HepG2 (cell line): ENCODE data around the gene RAB3D. TPM values are rescaled to one million over a fixed set of nuclear protein-coding genes. Genes with fewer than 3 reads are reported as not detected.
A peak's percentile ranks its signal among the peaks of the same experiment; 100 is the strongest.

ENCODE experiments used
- BORCS8-MEF2B ChIP-seq: sonication (generic); formaldehyde crosslinking; IDR thresholded peaks from 2 replicates; pipeline ENCODE4 v1.8.0; 2022; ENCODE audit warnings: mild to moderate bottlenecking, missing genetic modification reagents
- CREB3 ChIP-seq: sonication (generic); formaldehyde crosslinking; IDR thresholded peaks from 2 replicates; pipeline ENCODE4 v1.5.0; 2020; ENCODE audit warnings: missing genetic modification reagents
- ETV5 ChIP-seq: IDR thresholded peaks from 2 replicates; pipeline ENCODE4 v1.6.1; 2018; ENCODE audit warnings: missing biosample characterization, missing genetic modification reagents, inconsistent platforms, borderline replicate concordance
- FOXK2 ChIP-seq: fragments of 450-650 bp; IDR thresholded peaks from 2 replicates; pipeline ENCODE4 v1.6.1; 2016
- JDP2 ChIP-seq: sonication (generic); formaldehyde crosslinking; IDR thresholded peaks from 2 replicates; pipeline ENCODE4 v1.8.1; 2022; ENCODE audit warnings: missing genetic modification reagents, borderline replicate concordance
- KMT2B ChIP-seq: IDR thresholded peaks from 2 replicates; pipeline ENCODE4 v1.6.1; 2016; ENCODE audit warnings: missing genetic modification reagents, missing compliant biosample characterization
- LCORL ChIP-seq, 2 experiments: fragments of 450-650 bp in 1 of 2; sonication (generic) in 1 of 2; formaldehyde crosslinking in 1 of 2; IDR thresholded peaks; 2 replicates each; pipeline versions ENCODE4 v1.5.0 to v1.6.1; 2017 to 2020; ENCODE audit warnings: antibody characterized with exemption in 1 of 2, missing genetic modification reagents in 1 of 2
- NFYC ChIP-seq: IDR thresholded peaks from 2 replicates; pipeline ENCODE4 v1.6.1; 2016; ENCODE audit warnings: missing genetic modification reagents, missing compliant biosample characterization
- RFXAP ChIP-seq: sonication (generic); formaldehyde crosslinking; IDR thresholded peaks from 2 replicates; pipeline ENCODE4 v1.4.0; 2020; ENCODE audit warnings: missing genetic modification reagents, borderline replicate concordance
- SETDB1 ChIP-seq: sonication (generic); formaldehyde crosslinking; IDR thresholded peaks from 2 replicates; pipeline ENCODE4 v1.5.1; 2020; ENCODE audit warnings: missing genetic modification reagents, mild to moderate bottlenecking, borderline replicate concordance
- SIX4 ChIP-seq: sonication (generic); formaldehyde crosslinking; IDR thresholded peaks from 2 replicates; pipeline ENCODE4 v1.4.0; 2020; ENCODE audit warnings: missing genetic modification reagents
- SP140L ChIP-seq: sonication (generic); formaldehyde crosslinking; IDR thresholded peaks from 2 replicates; pipeline ENCODE4 v1.4.0; 2020; ENCODE audit warnings: missing genetic modification reagents, borderline replicate concordance
- ZBED4 ChIP-seq: sonication (generic); formaldehyde crosslinking; IDR thresholded peaks from 2 replicates; pipeline ENCODE4 v1.4.0; 2020; ENCODE audit warnings: missing genetic modification reagents, borderline replicate concordance
- ZEB1 ChIP-seq: IDR thresholded peaks from 2 replicates; pipeline ENCODE4 v1.6.1; 2012; ENCODE audit warnings: mild to moderate bottlenecking, low read depth, inconsistent platforms; ENCODE audit not compliant: insufficient replicate concordance
- ZKSCAN1 ChIP-seq: fragments of 150-350 bp; IDR thresholded peaks from 2 replicates; pipeline ENCODE4 v1.6.1; 2014; ENCODE audit warnings: low read length
- ZNF142 ChIP-seq: sonication (generic); formaldehyde crosslinking; IDR thresholded peaks from 2 replicates; pipeline ENCODE4 v1.4.0; 2020; ENCODE audit warnings: missing genetic modification reagents
- ZNF367 ChIP-seq: sonication (generic); formaldehyde crosslinking; IDR thresholded peaks from 2 replicates; pipeline ENCODE4 v1.4.0; 2020; ENCODE audit warnings: missing genetic modification reagents, borderline replicate concordance
- polyA plus RNA-seq, 8 experiments: library from polyadenylated mRNA; depleted of rRNA in 3 of 8; stranded (reverse) in 7 of 8; unstranded in 1 of 8; fragments of >200 nt; fragmentation: Illumina TruSeq in 4 of 8; extraction: Trizol in 4 of 8; gene quantifications; 2 replicates each; pipeline versions ENCODE4 v1.2.1 to v1.2.3, GENCODE V29; 2011 to 2016; ENCODE audit warnings: low read depth in 4 of 8, missing spikeins in 1 of 8, mixed read lengths in 1 of 8; ENCODE audit not compliant: insufficient read depth in 1 of 8
- total RNA-seq, 5 experiments: library from RNA; depleted of rRNA; stranded (reverse); fragments of >200 nt; fragmentation: Illumina TruSeq; extraction: Trizol; gene quantifications; 2 replicates each; pipeline ENCODE4 v1.2.3, GENCODE V29; 2016; ENCODE audit warnings: low read depth in 1 of 5
- TF ChIP-seq, protein P1 (sequence below): sonication (generic); formaldehyde crosslinking; IDR thresholded peaks from 2 replicates; pipeline ENCODE4 v1.4.0; 2020; ENCODE audit warnings: mild to moderate bottlenecking, missing genetic modification reagents

Gene RAB3D
- total and polyA plus RNA-seq, 2 of the 13 experiments (the other 11 are each of a cell fraction or from before 2014, with no cell fraction given): 2.0 to 16.1 TPM

DNA sequence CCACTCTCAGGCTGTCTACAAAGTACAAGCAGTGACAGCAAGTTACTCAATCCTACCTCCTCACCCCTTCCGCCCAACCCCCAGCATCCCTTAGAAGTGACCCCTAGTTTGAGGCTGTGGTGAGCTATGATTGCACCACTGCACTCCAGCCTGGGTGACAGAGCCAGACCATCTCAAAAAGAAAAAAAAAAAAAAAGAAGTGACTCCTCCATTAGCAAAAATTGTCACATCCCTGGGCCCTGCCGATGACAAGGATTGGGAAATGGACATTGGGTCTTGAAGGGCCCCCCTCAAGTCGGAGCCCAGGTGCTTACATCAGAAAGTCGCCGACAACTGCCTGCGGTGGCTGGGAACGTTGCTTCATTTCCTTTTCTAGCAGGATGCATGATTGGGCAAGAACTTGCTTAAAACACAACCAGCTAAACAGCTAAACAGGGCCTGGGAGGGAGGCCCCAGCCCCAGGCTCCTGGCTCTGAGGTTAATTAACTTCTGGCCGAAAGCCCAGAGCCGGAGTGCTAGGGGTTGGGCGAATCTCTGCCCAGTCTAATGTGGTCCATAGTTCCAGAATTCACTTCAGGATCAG lies 15.3 kb downstream of the RAB3D start (continued):
- TF ChIP-seq ZNF367: no peak
- no peak for TF ChIP-seq ZKSCAN1
- TF ChIP-seq ZNF142 (CRISPR knock-in tag): 0 out of 2 replicates have a peak, but pooled peaks have one; percentile 45
- no peak for TF ChIP-seq SP140L
- TF ChIP-seq BORCS8-MEF2B (CRISPR knock-in tag): no peak
- no peak for TF ChIP-seq SETDB1 (CRISPR knock-in tag)
- no peak for TF ChIP-seq SIX4 (CRISPR knock-in tag)
- no peak for TF ChIP-seq JDP2 (CRISPR knock-in tag)
- no peak for TF ChIP-seq CREB3
- TF ChIP-seq LCORL (IDR thresholded peaks at IDR 0.05): no peak
- TF ChIP-seq LCORL (CRISPR knock-in tag; IDR thresholded peaks at IDR 0.05): peak; percentile 91
- TF ChIP-seq NFYC (CRISPR knock-in tag): peak; percentile 36; the same call in 1 of the 2 replicates
- TF ChIP-seq FOXK2: no peak
- TF ChIP-seq ZBED4: no peak
- TF ChIP-seq, protein P1, sequence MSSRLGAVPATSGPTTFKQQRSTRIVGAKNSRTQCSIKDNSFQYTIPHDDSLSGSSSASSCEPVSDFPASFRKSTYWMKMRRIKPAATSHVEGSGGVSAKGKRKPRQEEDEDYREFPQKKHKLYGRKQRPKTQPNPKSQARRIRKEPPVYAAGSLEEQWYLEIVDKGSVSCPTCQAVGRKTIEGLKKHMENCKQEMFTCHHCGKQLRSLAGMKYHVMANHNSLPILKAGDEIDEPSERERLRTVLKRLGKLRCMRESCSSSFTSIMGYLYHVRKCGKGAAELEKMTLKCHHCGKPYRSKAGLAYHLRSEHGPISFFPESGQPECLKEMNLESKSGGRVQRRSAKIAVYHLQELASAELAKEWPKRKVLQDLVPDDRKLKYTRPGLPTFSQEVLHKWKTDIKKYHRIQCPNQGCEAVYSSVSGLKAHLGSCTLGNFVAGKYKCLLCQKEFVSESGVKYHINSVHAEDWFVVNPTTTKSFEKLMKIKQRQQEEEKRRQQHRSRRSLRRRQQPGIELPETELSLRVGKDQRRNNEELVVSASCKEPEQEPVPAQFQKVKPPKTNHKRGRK: no peak
- peak; percentile 88 for TF ChIP-seq ETV5 (CRISPR knock-in tag)
- TF ChIP-seq KMT2B (CRISPR knock-in tag): no peak
- TF ChIP-seq ZEB1: no peak
- TF ChIP-seq RFXAP (CRISPR knock-in tag): 0 out of 2 replicates have a peak, but pooled peaks have one; percentile 40
